GM10248 (cell line): ENCODE data around the gene SOX15.

Experiments used
- CTCF ChIA-PET: fragments of 300-600 bp; sonication (Branson Sonifier 250); formaldehyde crosslinking; extraction: SDS; loops from one replicate; lab custom pipeline; 2021; ENCODE audit warnings: antibody characterized with exemption; lab: Yijun Ruan, JAX
- POLR2A ChIA-PET: fragments of 350-650 bp; sonication (Branson Sonifier 250); formaldehyde crosslinking; extraction: SDS; loops from one replicate; lab custom pipeline; 2020; ENCODE audit warnings: antibody characterized with exemption; lab: Yijun Ruan, JAX
- DNase-seq: peaks from one replicate; pipeline ENCODE4 v3.0.0; 2012; ENCODE audit errors: extremely low spot score
- CTCF ChIP-seq: IDR thresholded peaks from 2 replicates; pipeline ENCODE4 v1.5.1; 2012; ENCODE audit warnings: mild to moderate bottlenecking, low read depth; ENCODE audit errors: extremely low read depth, missing control alignments, control extremely low read depth

The SOX15 gene

GRCh38 chr17:7541074-7541621, 48.7 kb downstream of the SOX15 start:
- POLR2A ChIA-PET = interaction anchor here (0.7 kb wide), 1 partner anchor 21 kb away, joined by 5 read pairs; no protein-coding TSS in a partner anchor

GRCh38 chr17:7538891-7539545, 50.9 kb downstream of the SOX15 start:
- CTCF ChIA-PET = no interaction called here
- no peak for TF ChIP-seq CTCF
- no peak for DNase-seq
- POLR2A ChIA-PET = no interaction called here

More at GRCh38 chr17:7541074-7541621, 48.7 kb downstream of the SOX15 start:
- DNase-seq = no peak
- TF ChIP-seq CTCF = no peak
- CTCF ChIA-PET = interaction anchor here (1.4 to 4.3 kb wide), 2 partner anchors 19 to 26 kb away, joined by 4 to 20 read pairs; no protein-coding TSS in a partner anchor
